Loucy (cell line): ENCODE measurements around the gene PADI1.

Source experiments
- H2AFZ ChIP-seq: fragments of 200-600 bp; sonication (generic); 2 replicates; pipeline ENCODE4 v1.6.0; 2016; ENCODE audit warnings: antibody characterized with exemption, mild to moderate bottlenecking, low read length, moderate library complexity
- H3F3A ChIP-seq: fragments of 200-600 bp; 2 replicates; pipeline ENCODE4 v1.6.0; 2016; ENCODE audit warnings: antibody characterized with exemption, low read depth, mild to moderate bottlenecking
- H3K27me3 ChIP-seq: fragments of 200-600 bp; sonication (generic); 2 replicates; pipeline ENCODE4 v1.6.1; 2014; ENCODE audit warnings: low read length, mild to moderate bottlenecking; ENCODE audit not compliant: insufficient read depth, poor library complexity, severe bottlenecking
- H3K36me3 ChIP-seq: fragments of 200-600 bp; sonication (generic); 2 replicates; pipeline ENCODE4 v1.6.1; 2016; ENCODE audit warnings: low read length; ENCODE audit not compliant: insufficient read depth
- H3K4me1 ChIP-seq: fragments of 200-600 bp; sonication (generic); 2 replicates; pipeline ENCODE4 v1.5.1; 2014; ENCODE audit warnings: low read length, mild to moderate bottlenecking; ENCODE audit not compliant: insufficient read depth, poor library complexity, severe bottlenecking
- H3K4me2 ChIP-seq: fragments of 200-600 bp; sonication (generic); 2 replicates; pipeline ENCODE4 v1.6.0; 2014; ENCODE audit warnings: antibody characterized with exemption, low read length, low read depth, mild to moderate bottlenecking; ENCODE audit not compliant: poor library complexity, severe bottlenecking
- H3K4me3 ChIP-seq: fragments of 200-600 bp; sonication (generic); 2 replicates; pipeline ENCODE4 v1.5.1; 2014; ENCODE audit warnings: low read length, mild to moderate bottlenecking, mixed read lengths; ENCODE audit not compliant: poor library complexity, severe bottlenecking
- H3K79me2 ChIP-seq: fragments of 200-600 bp; sonication (generic); 2 replicates; pipeline ENCODE4 v1.6.1; 2014; ENCODE audit warnings: low read length; ENCODE audit not compliant: insufficient read depth
- H3K9ac ChIP-seq: fragments of 200-600 bp; sonication (generic); 2 replicates; pipeline ENCODE4 v1.6.0; 2014; ENCODE audit warnings: mild to moderate bottlenecking, low read depth, low read length, moderate library complexity; ENCODE audit not compliant: poor library complexity, severe bottlenecking
- H3K9me2 ChIP-seq: fragments of 200-600 bp; sonication (generic); replicated peaks from 2 replicates; pipeline ENCODE4 v1.6.1; 2016; ENCODE audit warnings: low read depth, low read length, mixed read lengths
- H3K9me3 ChIP-seq: fragments of 200-600 bp; sonication (generic); 2 replicates; pipeline ENCODE4 v1.6.1; 2014; ENCODE audit warnings: mild to moderate bottlenecking, antibody characterized with exemption, low read length, low read depth; ENCODE audit not compliant: insufficient read depth
- H4K20me1 ChIP-seq: fragments of 200-600 bp; sonication (generic); 2 replicates; pipeline ENCODE4 v1.6.0; 2014; ENCODE audit warnings: antibody characterized with exemption, low read length, mild to moderate bottlenecking; ENCODE audit not compliant: insufficient read depth, poor library complexity, severe bottlenecking
- EZH2phosphoT487 ChIP-seq: fragments of 200-600 bp; IDR thresholded peaks from 2 replicates; pipeline ENCODE4 v1.6.1; 2018; ENCODE audit warnings: antibody characterized with exemption, mild to moderate bottlenecking, moderate library complexity, borderline replicate concordance
- TF ChIP-seq, protein P1 (sequence below): fragments of 200-600 bp; sonication (generic); conservative IDR thresholded peaks from 2 replicates; pipeline ENCODE4 v1.5.1; 2014; ENCODE audit warnings: mild to moderate bottlenecking, antibody characterized with exemption, low read length

Gene PADI1

DNA sequence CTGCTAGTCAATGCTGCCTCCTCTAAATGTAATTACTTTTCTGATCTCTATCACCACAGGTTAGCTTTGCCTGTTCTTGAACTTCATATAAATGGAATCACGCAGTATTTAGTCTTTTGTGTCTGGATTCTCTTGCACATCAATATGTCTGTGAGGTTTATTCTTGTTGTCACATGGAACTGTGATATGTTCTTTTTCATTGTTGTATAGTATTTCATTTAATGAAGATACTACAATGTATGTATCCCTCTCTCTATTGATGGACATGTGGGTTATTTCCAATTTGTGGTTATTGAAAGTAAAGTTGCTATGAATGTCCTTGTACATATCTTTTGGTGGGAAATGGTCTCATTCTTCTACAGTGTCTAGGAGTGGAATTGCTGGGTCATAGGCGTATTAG is 16.7 kb upstream of the PADI1 start:
- H3K79me2 ChIP-seq = no peaks in the 10 kb centered on the region
- H3K27me3 ChIP-seq = no peaks in the 10 kb centered on the region
- no peaks in the 10 kb centered on the region for H3K9me2 ChIP-seq
- TF ChIP-seq, protein P1, sequence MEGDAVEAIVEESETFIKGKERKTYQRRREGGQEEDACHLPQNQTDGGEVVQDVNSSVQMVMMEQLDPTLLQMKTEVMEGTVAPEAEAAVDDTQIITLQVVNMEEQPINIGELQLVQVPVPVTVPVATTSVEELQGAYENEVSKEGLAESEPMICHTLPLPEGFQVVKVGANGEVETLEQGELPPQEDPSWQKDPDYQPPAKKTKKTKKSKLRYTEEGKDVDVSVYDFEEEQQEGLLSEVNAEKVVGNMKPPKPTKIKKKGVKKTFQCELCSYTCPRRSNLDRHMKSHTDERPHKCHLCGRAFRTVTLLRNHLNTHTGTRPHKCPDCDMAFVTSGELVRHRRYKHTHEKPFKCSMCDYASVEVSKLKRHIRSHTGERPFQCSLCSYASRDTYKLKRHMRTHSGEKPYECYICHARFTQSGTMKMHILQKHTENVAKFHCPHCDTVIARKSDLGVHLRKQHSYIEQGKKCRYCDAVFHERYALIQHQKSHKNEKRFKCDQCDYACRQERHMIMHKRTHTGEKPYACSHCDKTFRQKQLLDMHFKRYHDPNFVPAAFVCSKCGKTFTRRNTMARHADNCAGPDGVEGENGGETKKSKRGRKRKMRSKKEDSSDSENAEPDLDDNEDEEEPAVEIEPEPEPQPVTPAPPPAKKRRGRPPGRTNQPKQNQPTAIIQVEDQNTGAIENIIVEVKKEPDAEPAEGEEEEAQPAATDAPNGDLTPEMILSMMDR = no peak
- TF ChIP-seq EZH2phosphoT487 = no peak
- H3K4me1 ChIP-seq = peaks cover 26% of the 10 kb centered on the region
- H3K9me3 ChIP-seq = peaks cover 4% of the 10 kb centered on the region; the same call in 1 of the 2 replicates
- H2AFZ ChIP-seq = no peak overlapping the region
- H3F3A ChIP-seq = no peaks in the 10 kb centered on the region
- H4K20me1 ChIP-seq = no peaks in the 10 kb centered on the region
- H3K36me3 ChIP-seq = no peaks in the 10 kb centered on the region; the same call in 1 of the 2 replicates
- no peak overlapping the region for H3K9ac ChIP-seq
- H3K4me2 ChIP-seq = no peak overlapping the region
- H3K4me3 ChIP-seq = no peak overlapping the region

DNA sequence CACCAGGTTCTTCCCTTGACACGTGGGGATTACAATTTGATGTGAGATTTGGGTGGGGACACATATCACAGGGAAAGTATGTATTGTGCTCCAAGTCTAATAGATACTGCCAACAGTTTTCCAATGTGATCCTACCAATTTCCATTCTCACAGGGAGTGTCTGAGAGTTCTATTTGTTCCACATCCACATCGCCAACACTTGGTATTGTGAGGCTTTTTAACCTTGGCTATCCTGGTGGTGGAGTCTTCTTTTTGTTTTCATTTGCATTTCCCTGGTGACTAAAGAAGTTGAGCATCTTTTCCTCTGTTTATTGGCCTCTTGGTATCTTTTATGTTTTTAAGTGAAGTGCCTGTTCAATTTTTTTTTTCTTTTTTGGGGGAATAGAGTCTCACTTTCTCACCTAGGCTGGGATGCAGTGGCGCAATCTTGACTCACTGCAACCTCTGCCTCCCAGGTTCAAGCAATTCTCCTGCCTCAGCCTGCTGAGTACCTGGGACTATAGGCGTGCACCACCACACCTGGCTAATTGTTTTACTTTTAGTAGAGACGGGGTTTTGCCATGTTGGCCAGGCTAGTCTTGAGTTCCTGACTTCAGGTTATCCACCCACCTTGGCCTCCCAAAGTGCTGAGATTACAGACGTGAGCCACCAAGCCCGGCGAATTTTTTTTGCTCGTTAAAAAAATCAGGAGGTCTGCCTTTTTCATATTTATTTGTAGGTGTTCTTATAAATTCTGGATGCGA is 15.9 kb upstream of the PADI1 start:
- Histone ChIP-seq H3K27me3 (no peaks in the 10 kb centered on the region), H3K9me3 (peaks cover 4% of the 10 kb centered on the region; the same call in 1 of the 2 replicates), H3K36me3 (no peaks in the 10 kb centered on the region; the same call in 1 of the 2 replicates), H3F3A (no peaks in the 10 kb centered on the region), H3K4me2 (no peak overlapping the region), H3K4me1 (peaks cover 19% of the 10 kb centered on the region), H2AFZ (no peak overlapping the region), H3K79me2 (no peaks in the 10 kb centered on the region), H3K9me2 (no peaks in the 10 kb centered on the region), H3K4me3 (no peak overlapping the region), H3K9ac (no peak overlapping the region), H4K20me1 (no peaks in the 10 kb centered on the region)
- TF ChIP-seq, protein P1 = no peak
- TF ChIP-seq EZH2phosphoT487 = no peak

DNA sequence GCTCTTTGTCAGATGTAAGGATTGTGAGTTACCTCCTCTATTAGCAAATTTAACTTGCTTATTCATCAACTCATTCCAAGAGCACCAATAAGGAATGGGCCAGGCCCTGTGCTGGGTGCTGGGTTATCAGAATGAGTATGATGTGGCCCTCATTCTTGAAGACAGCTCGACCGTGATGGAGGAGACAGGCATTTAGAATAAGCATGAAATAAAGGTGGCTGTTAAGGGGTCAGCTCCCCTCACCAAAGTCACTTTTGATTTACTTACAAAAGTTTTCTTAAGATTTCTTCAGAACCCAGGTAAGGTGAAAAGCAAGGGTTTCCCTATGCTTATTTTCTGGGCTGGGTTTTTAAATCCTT is 15.3 kb upstream of the PADI1 start:
- Histone ChIP-seq H3K4me2 (no peak overlapping the region), H2AFZ (no peak overlapping the region), H3K4me3 (no peak overlapping the region), H3K9ac (no peak overlapping the region), H3K27me3 (no peaks in the 10 kb centered on the region), H3F3A (no peaks in the 10 kb centered on the region), H4K20me1 (no peaks in the 10 kb centered on the region), H3K4me1 (peaks cover 16% of the 10 kb centered on the region), H3K9me2 (no peaks in the 10 kb centered on the region), H3K36me3 (no peaks in the 10 kb centered on the region; the same call in 1 of the 2 replicates), H3K79me2 (no peaks in the 10 kb centered on the region), H3K9me3 (peaks cover 4% of the 10 kb centered on the region; the same call in 1 of the 2 replicates)
- TF ChIP-seq EZH2phosphoT487 = no peak
- TF ChIP-seq, protein P1 = no peak
